ENCODE data around the gene BOLA3. TPM values are rescaled to one million over a fixed set of nuclear protein-coding genes. Genes with fewer than 3 reads are reported as not detected.

BOLA3 gene
- total and polyA plus RNA-seq, 8 donors: 7.2 to 32.5 (median 16.2) TPM

DNA sequence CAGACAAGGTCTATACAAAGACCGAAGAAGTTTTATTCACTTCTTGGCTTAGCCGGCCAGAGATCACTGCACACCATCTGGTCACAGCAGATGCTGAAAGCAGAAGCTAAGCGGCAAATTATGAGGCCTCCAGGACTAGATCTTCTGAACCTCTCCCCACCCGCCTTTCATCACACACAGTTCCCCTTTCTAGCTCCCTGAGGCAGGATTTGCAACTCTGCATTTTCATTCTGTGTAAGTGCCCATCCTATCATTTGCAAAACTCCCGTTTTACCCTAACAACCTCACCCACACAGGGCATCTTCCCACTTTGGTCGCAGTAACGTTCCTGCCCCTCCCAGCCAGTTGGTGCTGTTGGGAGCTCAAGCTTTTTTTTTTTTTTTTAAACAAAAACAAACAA lies 34.0 kb upstream of the BOLA3 start:
- peak in 1 of 4 donors; percentile 2 for ATAC-seq
- intact Hi-C loops (cut with DNase I): no loop called here
- no peaks in the 10 kb centered on the region for H3K9me3 ChIP-seq

DNA sequence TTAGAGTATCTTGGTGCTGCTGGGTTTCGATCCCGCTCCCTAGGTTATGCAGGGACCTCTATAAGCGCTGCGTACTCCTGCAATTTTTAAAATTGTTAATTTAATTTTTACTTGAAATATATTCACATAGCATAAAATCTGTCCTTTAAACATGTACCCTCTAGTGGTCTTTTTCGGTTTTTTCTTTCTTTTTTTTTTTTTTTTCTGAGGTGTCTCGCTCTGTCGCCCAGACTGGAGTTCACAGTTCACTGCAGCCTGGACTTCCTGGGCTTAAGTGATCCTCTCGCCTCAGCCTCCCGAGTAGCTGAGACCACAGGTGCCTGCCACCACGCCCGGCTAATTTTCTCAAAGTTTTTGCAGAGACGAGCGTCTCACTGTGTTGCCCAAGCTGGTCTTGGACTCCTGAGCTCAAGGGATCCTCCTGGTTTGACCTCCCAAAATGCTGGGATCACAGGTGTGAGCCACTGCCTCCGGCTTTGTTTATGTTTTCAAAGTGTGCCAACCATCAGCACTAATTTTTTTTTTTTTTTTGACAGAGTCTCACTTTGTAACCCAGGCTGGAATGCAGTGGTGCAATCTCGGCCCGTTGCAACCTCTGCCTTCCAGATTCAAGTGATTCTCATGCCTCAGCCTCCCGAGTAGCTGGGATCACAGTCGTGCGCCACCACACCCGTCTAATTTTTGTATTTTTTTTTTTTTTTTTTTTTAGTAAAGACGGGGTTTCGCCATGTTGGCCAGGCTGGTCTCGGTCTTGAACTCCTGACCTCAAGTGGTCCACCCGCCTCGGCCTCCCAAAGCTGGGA lies 31.6 kb upstream of the BOLA3 start:
- peak in 2 of 4 donors; percentile 2 to 24 for ATAC-seq
- Histone ChIP-seq H3K9me3 (no peaks in the 10 kb centered on the region), H3K27ac (peak overlapping the region in 1 of 4 donors; percentile 92), H3K27me3 (no peaks in the 10 kb centered on the region), H3K4me1 (peaks cover 5 to 15% (median 11%) of the 10 kb centered on the region in 3 donors), H3K4me3 (peak overlapping the region; percentile 3 to 99 (median 74)), H3K36me3 (no peaks in the 10 kb centered on the region)
- TF ChIP-seq, protein P1, sequence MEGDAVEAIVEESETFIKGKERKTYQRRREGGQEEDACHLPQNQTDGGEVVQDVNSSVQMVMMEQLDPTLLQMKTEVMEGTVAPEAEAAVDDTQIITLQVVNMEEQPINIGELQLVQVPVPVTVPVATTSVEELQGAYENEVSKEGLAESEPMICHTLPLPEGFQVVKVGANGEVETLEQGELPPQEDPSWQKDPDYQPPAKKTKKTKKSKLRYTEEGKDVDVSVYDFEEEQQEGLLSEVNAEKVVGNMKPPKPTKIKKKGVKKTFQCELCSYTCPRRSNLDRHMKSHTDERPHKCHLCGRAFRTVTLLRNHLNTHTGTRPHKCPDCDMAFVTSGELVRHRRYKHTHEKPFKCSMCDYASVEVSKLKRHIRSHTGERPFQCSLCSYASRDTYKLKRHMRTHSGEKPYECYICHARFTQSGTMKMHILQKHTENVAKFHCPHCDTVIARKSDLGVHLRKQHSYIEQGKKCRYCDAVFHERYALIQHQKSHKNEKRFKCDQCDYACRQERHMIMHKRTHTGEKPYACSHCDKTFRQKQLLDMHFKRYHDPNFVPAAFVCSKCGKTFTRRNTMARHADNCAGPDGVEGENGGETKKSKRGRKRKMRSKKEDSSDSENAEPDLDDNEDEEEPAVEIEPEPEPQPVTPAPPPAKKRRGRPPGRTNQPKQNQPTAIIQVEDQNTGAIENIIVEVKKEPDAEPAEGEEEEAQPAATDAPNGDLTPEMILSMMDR (IDR thresholded peaks at IDR 0.05): peak in 1 of 4 donors; percentile 12
- 49% methylated on average over 24 to 25 of the region's 25 CpGs for WGBS, 2 donors
- FAIRE-seq: no peak
- DNase-seq: peak in 2 of 6 donors; percentile 26 to 36
- intact Hi-C loops (cut with DNase I): no loop called here

More for the DNA sequence above, 34.0 kb upstream of the BOLA3 start:
- WGBS, 2 donors: 52 to 71% methylated on average over 7 of the region's 7 CpGs
- Histone ChIP-seq H3K27ac (peak overlapping the region in 1 of 4 donors; percentile 28), H3K4me1 (peaks cover 5 to 11% (median 10%) of the 10 kb centered on the region in 3 donors), H3K4me3 (no peak overlapping the region), H3K36me3 (no peaks in the 10 kb centered on the region), H3K27me3 (no peaks in the 10 kb centered on the region)
- TF ChIP-seq, protein P1 (IDR thresholded peaks at IDR 0.05): no peak
- FAIRE-seq (no peak), DNase-seq (no peak)

DNA sequence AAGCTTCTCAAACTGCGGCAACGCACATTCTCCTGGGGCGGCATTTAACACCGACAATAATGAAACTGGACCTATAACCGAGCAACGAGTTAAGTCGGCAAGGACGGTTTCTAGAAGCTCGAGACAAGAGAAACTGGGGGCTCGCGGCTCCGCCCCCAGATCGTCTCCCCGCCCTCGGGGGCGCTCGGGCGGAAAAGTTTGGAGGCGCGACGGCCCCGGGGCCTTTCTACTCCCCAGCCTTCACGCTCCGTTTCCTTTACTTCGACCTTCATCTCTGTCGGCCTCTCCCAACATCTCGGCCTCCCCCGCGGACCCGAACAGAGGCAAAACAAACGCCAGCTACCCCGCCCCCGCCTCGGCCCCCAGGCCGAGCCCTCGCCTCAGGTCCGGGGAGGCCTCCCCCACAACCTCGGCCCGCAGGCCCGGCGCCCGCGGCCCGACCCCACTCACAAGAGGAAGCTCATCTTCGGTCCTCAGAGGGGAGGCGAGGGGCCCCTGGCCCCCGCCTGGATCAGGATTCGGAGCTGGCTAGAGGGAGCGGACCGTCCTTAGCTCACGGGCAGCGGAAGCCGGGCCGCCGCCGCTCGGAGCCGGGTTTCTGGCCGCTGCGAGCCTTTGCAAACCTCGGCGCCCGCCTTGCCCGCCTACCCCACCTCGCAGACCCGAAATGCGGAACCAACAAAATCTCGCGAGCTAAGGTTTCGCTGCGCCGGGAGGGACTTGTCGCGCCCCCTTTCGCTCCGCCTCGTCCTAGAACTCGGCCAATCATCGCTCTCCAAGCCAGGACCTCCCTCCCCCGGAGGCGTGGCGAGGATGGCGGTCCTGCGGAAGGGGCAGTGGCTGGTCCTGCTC lies 30.7 kb upstream of the BOLA3 start, which contains the start of gene MOB1A:
Gene MOB1A, minus strand, starts transcription at position 669 of the 852 bp plus-strand sequence. Its CDS starts 205 bp downstream, at position 464.
- no peaks in the 10 kb centered on the region for H3K9me3 ChIP-seq
- 0% methylated on average over 84 of the region's 84 CpGs for WGBS, 2 donors
- ATAC-seq (peak; percentile 98 to 99 (median 99)), FAIRE-seq (peak; percentile 86), DNase-seq (peak; percentile 95 to 99 (median 98))
- no peaks in the 10 kb centered on the region for H3K27me3 ChIP-seq
- H3K4me1 ChIP-seq: peaks cover 5 to 15% (median 11%) of the 10 kb centered on the region in 3 donors
- peak within 1 kb of the TSS; percentile 53 to 99 (median 74) for H3K4me3 ChIP-seq
- intact Hi-C loops (cut with DNase I): no loop called here
- TF ChIP-seq, protein P1 (IDR thresholded peaks at IDR 0.05): no peak
- no peaks in the 10 kb centered on the region for H3K36me3 ChIP-seq
- H3K27ac ChIP-seq: peak within 1 kb of the TSS; percentile 72 to 92 (median 76)

DNA sequence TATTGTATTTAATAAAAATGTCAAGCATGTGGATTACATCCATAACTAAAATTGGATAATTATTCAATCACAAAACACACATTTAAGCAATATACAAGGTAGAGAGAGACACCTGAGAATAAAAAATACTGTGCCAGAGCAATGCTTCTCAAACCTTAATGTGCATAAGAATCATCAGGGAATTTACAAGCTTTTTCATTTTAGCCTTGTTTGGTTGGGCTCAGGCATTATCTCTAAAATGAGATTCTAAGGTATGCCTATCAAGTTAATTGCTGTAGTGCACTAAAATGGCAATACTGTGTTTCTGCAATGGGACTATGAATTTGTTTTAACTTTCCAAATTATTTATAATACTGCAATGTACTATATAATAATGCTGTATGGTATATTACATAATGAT lies 30.0 kb upstream of the BOLA3 start:
- Histone ChIP-seq H3K27ac (peak overlapping the region in 2 of 4 donors; percentile 78 to 92), H3K27me3 (no peaks in the 10 kb centered on the region), H3K9me3 (no peaks in the 10 kb centered on the region), H3K36me3 (no peaks in the 10 kb centered on the region), H3K4me1 (peaks cover 5 to 15% (median 11%) of the 10 kb centered on the region in 3 donors), H3K4me3 (peak overlapping the region; percentile 53 to 99 (median 74))
- ATAC-seq (no peak), FAIRE-seq (no peak), DNase-seq (no peak)
- TF ChIP-seq, protein P1 (IDR thresholded peaks at IDR 0.05): no peak
- intact Hi-C loops (cut with DNase I): no loop called here
